Right lobe of liver (tissue), 4 donors: Measurements from ENCODE around the gene GRK6.

ENCODE experiments used
- POLR2A ChIP-seq: fragments of 450-650 bp; IDR thresholded peaks from one replicate; pipeline ENCODE4 v1.6.1; 2017; ENCODE audit warnings: antibody characterized with exemption, mild to moderate bottlenecking
- TF ChIP-seq, protein P1 (sequence below), 4 donors: fragments of 200-600 bp in 3 of 4; fragments of 450-650 bp in 1 of 4; IDR thresholded peaks; one replicate each; pipeline versions ENCODE4 v1.5.1 to v1.8.0; 2016 to 2022; ENCODE audit warnings: antibody characterized with exemption in 4 of 4, mild to moderate bottlenecking in 2 of 4
- donor health status: DM: no; HTN: no; CAD: no.
- donor health status: DM: no; HTN: no; CAD: no.
- donor health status: DM: no; HTN: yes; CAD: no.

DNA sequence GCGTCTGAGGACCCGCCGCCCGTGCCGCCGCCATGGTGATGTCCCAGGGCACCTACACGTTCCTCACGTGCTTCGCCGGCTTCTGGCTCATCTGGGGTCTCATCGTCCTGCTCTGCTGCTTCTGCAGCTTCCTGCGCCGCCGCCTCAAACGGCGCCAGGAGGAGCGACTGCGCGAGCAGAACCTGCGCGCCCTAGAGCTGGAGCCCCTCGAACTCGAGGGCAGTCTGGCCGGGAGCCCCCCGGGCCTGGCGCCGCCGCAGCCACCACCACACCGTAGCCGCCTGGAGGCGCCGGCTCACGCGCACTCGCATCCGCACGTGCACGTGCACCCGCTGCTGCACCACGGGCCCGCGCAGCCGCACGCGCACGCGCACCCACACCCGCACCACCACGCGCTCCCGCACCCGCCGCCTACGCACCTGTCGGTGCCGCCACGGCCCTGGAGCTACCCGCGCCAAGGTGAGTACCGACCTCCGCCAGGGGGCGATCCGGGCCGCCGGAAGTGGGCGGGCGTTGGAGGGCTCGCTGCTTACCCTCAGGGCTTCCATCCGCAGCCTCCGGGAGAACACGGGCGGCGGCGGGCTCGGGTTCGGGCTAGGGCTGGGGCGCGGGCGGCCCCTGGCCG is 28.7 kb downstream of the GRK6 start:
- TF ChIP-seq, protein P1, sequence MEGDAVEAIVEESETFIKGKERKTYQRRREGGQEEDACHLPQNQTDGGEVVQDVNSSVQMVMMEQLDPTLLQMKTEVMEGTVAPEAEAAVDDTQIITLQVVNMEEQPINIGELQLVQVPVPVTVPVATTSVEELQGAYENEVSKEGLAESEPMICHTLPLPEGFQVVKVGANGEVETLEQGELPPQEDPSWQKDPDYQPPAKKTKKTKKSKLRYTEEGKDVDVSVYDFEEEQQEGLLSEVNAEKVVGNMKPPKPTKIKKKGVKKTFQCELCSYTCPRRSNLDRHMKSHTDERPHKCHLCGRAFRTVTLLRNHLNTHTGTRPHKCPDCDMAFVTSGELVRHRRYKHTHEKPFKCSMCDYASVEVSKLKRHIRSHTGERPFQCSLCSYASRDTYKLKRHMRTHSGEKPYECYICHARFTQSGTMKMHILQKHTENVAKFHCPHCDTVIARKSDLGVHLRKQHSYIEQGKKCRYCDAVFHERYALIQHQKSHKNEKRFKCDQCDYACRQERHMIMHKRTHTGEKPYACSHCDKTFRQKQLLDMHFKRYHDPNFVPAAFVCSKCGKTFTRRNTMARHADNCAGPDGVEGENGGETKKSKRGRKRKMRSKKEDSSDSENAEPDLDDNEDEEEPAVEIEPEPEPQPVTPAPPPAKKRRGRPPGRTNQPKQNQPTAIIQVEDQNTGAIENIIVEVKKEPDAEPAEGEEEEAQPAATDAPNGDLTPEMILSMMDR (IDR thresholded peaks at IDR 0.05): peak; percentile 74 to 80 (median 76)
- TF ChIP-seq POLR2A: peak; percentile 68
